Mesothelial cell of epicardium (in vitro differentiated cells): ENCODE data around the gene CELA1. TPM values are rescaled to one million over a fixed set of nuclear protein-coding genes. Genes with fewer than 3 reads are reported as not detected.

ENCODE experiments used
- DNase-seq, 2 experiments: peaks; one replicate each; pipeline ENCODE4 v3.0.0; 2021; ENCODE audit warnings: low spot score in 2 of 2; ENCODE audit not compliant: unreplicated experiment in 2 of 2
- H3K27ac Mint-ChIP-seq: 2 replicates; pipeline ENCODE4 v1.8.0; 2021; ENCODE audit warnings: mixed read lengths
- H3K27me3 Mint-ChIP-seq: 2 replicates; pipeline ENCODE4 v1.8.0; 2021; ENCODE audit warnings: low read depth, mixed read lengths
- H3K36me3 Mint-ChIP-seq: 2 replicates; pipeline ENCODE4 v1.8.0; 2021; ENCODE audit warnings: mixed read lengths
- H3K4me1 Mint-ChIP-seq: 2 replicates; pipeline ENCODE4 v1.8.0; 2021; ENCODE audit warnings: mixed read lengths
- H3K4me3 Mint-ChIP-seq: 2 replicates; pipeline ENCODE4 v1.8.0; 2021; ENCODE audit warnings: mild to moderate bottlenecking, moderate library complexity, mixed read lengths
- H3K9me3 Mint-ChIP-seq: 2 replicates; pipeline ENCODE4 v1.8.0; 2021; ENCODE audit warnings: mixed read lengths
- CTCF ChIP-seq: fragments of 200-600 bp; sonication (generic); IDR thresholded peaks from one replicate; pipeline ENCODE4 v1.5.0; 2021; ENCODE audit warnings: antibody characterized with exemption; ENCODE audit not compliant: unreplicated experiment
- total RNA-seq: library from RNA; stranded (reverse); gene quantifications from 3 replicates; pipeline ENCODE4 v1.2.1, GENCODE V29; 2021

The CELA1 gene
- total RNA-seq, 1 donor from 2014 or later: not detected

- H3K27ac Mint-ChIP-seq: peak overlapping the region; percentile 31
- DNase-seq: no peak
- no peak overlapping the region for H3K4me3 Mint-ChIP-seq
- peaks cover 3% of the 10 kb centered on the region for H3K36me3 Mint-ChIP-seq
- H3K9me3 Mint-ChIP-seq: no peaks in the 10 kb centered on the region
- TF ChIP-seq CTCF: no peak
- H3K4me1 Mint-ChIP-seq: peaks cover 31% of the 10 kb centered on the region
- H3K27me3 Mint-ChIP-seq: no peaks in the 10 kb centered on the region
Observed at GRCh38 chr12:51368640-51369517, 22.4 kb upstream of the CELA1 start.

- DNase-seq: no peak
- no peak overlapping the region for H3K27ac Mint-ChIP-seq
- TF ChIP-seq CTCF: no peak
Observed at GRCh38 chr12:51365276-51365675, 18.8 kb upstream of the CELA1 start.

GRCh38 chr12:51364001-51364400, 17.5 kb upstream of the CELA1 start:
- peaks cover 19% of the 10 kb centered on the region for H3K4me1 Mint-ChIP-seq
- H3K9me3 Mint-ChIP-seq: no peaks in the 10 kb centered on the region
- no peaks in the 10 kb centered on the region for H3K27me3 Mint-ChIP-seq
- peak overlapping the region; percentile 22 for H3K27ac Mint-ChIP-seq
- TF ChIP-seq CTCF: no peak
- no peaks in the 10 kb centered on the region for H3K36me3 Mint-ChIP-seq
- no peak for DNase-seq
- H3K4me3 Mint-ChIP-seq: no peak overlapping the region

More at GRCh38 chr12:51365276-51365675, 18.8 kb upstream of the CELA1 start:
- no peaks in the 10 kb centered on the region for H3K9me3 Mint-ChIP-seq
- no peaks in the 10 kb centered on the region for H3K36me3 Mint-ChIP-seq
- H3K4me1 Mint-ChIP-seq: peaks cover 28% of the 10 kb centered on the region
- no peak overlapping the region for H3K4me3 Mint-ChIP-seq
- no peaks in the 10 kb centered on the region for H3K27me3 Mint-ChIP-seq

- TF ChIP-seq CTCF: no peak
- H3K27me3 Mint-ChIP-seq: no peaks in the 10 kb centered on the region
- no peak overlapping the region for H3K4me3 Mint-ChIP-seq
- H3K9me3 Mint-ChIP-seq: no peaks in the 10 kb centered on the region
- peaks cover 13% of the 10 kb centered on the region for H3K4me1 Mint-ChIP-seq
- DNase-seq: no peak
- H3K27ac Mint-ChIP-seq: no peak overlapping the region
- H3K36me3 Mint-ChIP-seq: peaks cover 5% of the 10 kb centered on the region
Observed at GRCh38 chr12:51362747-51363342, 16.4 kb upstream of the CELA1 start.

- DNase-seq: no peak
- no peak overlapping the region for H3K27ac Mint-ChIP-seq
- H3K4me3 Mint-ChIP-seq: no peak overlapping the region
- no peaks in the 10 kb centered on the region for H3K27me3 Mint-ChIP-seq
- H3K36me3 Mint-ChIP-seq: peaks cover 5% of the 10 kb centered on the region
- no peaks in the 10 kb centered on the region for H3K9me3 Mint-ChIP-seq
- H3K4me1 Mint-ChIP-seq: peaks cover 13% of the 10 kb centered on the region
- no peak for TF ChIP-seq CTCF
Observed at GRCh38 chr12:51362307-51362706, 15.8 kb upstream of the CELA1 start.
